ENCODE data around the gene MAEA.

The MAEA gene

DNA sequence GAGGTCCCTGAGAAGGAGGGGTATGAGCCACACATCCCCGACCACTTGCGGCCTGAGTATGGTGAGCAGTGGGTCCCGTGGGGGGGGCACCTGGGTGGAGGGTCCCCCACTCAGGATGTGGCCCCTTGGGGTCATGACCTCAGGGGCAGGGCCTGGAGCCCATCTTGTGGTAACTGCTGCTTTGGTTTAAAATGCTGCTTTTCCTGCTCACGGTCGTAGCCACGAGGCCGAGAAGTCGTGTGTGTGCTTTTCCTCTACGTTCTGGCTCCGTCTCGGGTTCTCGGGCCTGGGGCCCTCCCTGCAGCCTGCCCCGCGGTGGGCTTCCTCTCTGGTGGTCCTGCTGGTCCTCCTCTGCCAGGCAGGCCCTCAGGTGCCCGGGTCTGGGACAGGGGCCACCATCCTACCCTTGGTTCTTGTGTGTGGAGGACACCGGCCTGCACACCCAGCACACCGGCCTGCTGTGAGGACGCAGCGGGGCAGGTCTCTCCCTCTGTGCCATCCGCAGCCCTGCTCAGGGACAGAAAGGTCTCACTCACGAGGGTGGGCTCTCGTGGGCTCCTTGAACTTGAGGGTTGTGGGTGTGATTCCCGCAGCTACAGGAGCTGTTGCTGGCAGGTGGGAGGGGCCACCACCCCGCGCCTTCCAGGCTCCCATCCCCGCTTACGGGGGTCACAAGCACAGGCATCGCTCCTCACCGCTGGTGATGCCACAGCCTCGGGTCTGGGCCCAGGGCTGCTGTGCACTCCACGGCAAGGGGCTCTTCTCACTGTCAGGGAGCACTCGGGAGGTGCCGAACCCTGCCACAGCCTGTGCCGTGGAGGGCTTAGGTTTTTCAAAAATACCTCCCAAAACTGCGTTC, 76.9 kb downstream of the MAEA start:
- Histone ChIP-seq H3K79me1 (replicated peaks; ENCODE audit: low read length, poor library complexity, severe bottlenecking) (peaks cover 14% of the 10 kb centered on the region), H3K4me2 (ENCODE audit: low read length, poor library complexity, severe bottlenecking) (no peak overlapping the region), H3K27ac (ENCODE audit: low read length, poor library complexity, severe bottlenecking) (no peak overlapping the region), H3K9ac (ENCODE audit: low read length) (no peak overlapping the region), H3K9me3 (ENCODE audit: control insufficient read depth, low read length) (no peaks in the 10 kb centered on the region), H3K14ac (ENCODE audit: low read length in 2 of 2) (no peak overlapping the region), H3K4ac (ENCODE audit: low read depth in 1 of 2, low read length in 2 of 2) (no peak overlapping the region), H3K4me3 (ENCODE audit: insufficient read depth in 1 of 2, low read depth in 1 of 2, low read length in 2 of 2) (no peak overlapping the region), H2BK15ac (ENCODE audit: low read depth, poor library complexity, severe bottlenecking) (no peak overlapping the region), H3K18ac (ENCODE audit: low read depth in 1 of 2, low read length in 2 of 2) (no peak overlapping the region), H2BK120ac (ENCODE audit: low read depth, low read length) (no peak overlapping the region), H3K36me3 (ENCODE audit: control insufficient read depth in 1 of 2, insufficient read depth in 2 of 2, low read depth in 1 of 2, low read length in 2 of 2) (peaks cover 30 to 74% of the 10 kb centered on the region in 2 experiments), H4K8ac (ENCODE audit: low read length) (no peak overlapping the region), H4K91ac (ENCODE audit: low read length) (no peak overlapping the region), H2BK5ac (ENCODE audit: low read depth, low read length, poor library complexity, severe bottlenecking) (no peak overlapping the region), H3K23ac (ENCODE audit: low read length in 2 of 2) (no peak overlapping the region), H3K4me1 (ENCODE audit: control insufficient read depth, insufficient read depth, low read depth, low read length) (no peaks in the 10 kb centered on the region), H2AFZ (ENCODE audit: low read depth, low read length) (no peak overlapping the region), H3K27me3 (ENCODE audit: control insufficient read depth in 1 of 2, insufficient read depth in 1 of 2, low read length in 2 of 2) (no peaks in the 10 kb centered on the region), H2BK12ac (ENCODE audit: low read length in 2 of 2) (no peak overlapping the region), H2AK5ac (ENCODE audit: low read length, severe bottlenecking) (no peak overlapping the region)
- WGBS: 95% methylated on average over 35 of the region's 35 CpGs
- no peak for DNase-seq

DNA sequence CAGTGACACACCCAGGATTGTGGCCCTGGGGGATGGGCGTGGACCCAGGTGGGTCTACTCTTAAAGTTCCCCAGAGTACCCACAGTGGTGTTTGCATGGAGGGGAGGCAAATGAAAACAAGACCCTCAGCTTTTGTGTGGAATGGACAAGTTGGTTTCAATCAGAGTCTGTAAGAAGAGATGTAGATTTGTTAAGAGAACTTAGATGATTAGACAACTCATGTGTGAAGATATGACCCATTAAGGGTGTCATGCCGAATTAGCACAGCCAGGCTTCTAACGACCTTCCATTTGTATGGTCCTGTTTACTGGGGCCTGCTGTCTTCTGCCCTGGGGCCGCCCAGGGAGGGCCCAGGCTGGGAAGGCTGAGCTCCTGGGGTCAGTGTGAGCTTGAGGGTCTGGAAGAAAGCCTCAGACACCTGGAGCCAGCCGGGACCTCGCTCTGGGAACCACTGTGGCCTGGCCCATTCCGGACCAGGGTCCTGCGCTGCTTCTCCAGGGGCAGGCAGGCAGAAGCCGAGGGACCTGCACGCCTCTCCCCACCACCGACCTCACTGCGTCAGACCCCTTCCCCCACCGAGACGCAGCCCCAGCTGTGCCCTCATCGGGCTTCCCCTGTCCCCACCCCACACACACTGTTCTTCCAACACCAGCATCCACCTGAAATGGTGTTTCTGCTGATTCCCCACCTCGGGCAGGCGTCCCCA, 77.7 kb downstream of the MAEA start:
- H2BK120ac ChIP-seq (ENCODE audit: low read depth, low read length): no peak overlapping the region
- H3K4ac ChIP-seq (ENCODE audit: low read depth in 1 of 2, low read length in 2 of 2): no peak overlapping the region
- no peaks in the 10 kb centered on the region for H3K9me3 ChIP-seq (ENCODE audit: control insufficient read depth, low read length)
- no peaks in the 10 kb centered on the region for H3K27me3 ChIP-seq (ENCODE audit: control insufficient read depth in 1 of 2, insufficient read depth in 1 of 2, low read length in 2 of 2)
- H3K36me3 ChIP-seq (ENCODE audit: control insufficient read depth in 1 of 2, insufficient read depth in 2 of 2, low read depth in 1 of 2, low read length in 2 of 2): peaks cover 38 to 74% of the 10 kb centered on the region in 2 experiments
- H3K23ac ChIP-seq (ENCODE audit: low read length in 2 of 2): no peak overlapping the region
- H3K4me1 ChIP-seq (ENCODE audit: control insufficient read depth, insufficient read depth, low read depth, low read length): no peaks in the 10 kb centered on the region
- no peak overlapping the region for H2BK5ac ChIP-seq (ENCODE audit: low read depth, low read length, poor library complexity, severe bottlenecking)
- 96% methylated on average over 17 of the region's 17 CpGs for WGBS
- no peak overlapping the region for H3K4me2 ChIP-seq (ENCODE audit: low read length, poor library complexity, severe bottlenecking)
- no peak overlapping the region for H3K27ac ChIP-seq (ENCODE audit: low read length, poor library complexity, severe bottlenecking)
- H3K9ac ChIP-seq (ENCODE audit: low read length): no peak overlapping the region
- H3K14ac ChIP-seq (ENCODE audit: low read length in 2 of 2): no peak overlapping the region
- H3K79me1 ChIP-seq (replicated peaks; ENCODE audit: low read length, poor library complexity, severe bottlenecking): peaks cover 11% of the 10 kb centered on the region
- no peak overlapping the region for H2BK12ac ChIP-seq (ENCODE audit: low read length in 2 of 2)
- H4K8ac ChIP-seq (ENCODE audit: low read length): no peak overlapping the region
- no peak overlapping the region for H3K18ac ChIP-seq (ENCODE audit: low read depth in 1 of 2, low read length in 2 of 2)
- no peak overlapping the region for H2AFZ ChIP-seq (ENCODE audit: low read depth, low read length)
- no peak overlapping the region for H3K4me3 ChIP-seq (ENCODE audit: insufficient read depth in 1 of 2, low read depth in 1 of 2, low read length in 2 of 2)
- H4K91ac ChIP-seq (ENCODE audit: low read length): no peak overlapping the region
- no peak for DNase-seq
- no peak overlapping the region for H2AK5ac ChIP-seq (ENCODE audit: low read length, severe bottlenecking)
- H2BK15ac ChIP-seq (ENCODE audit: low read depth, poor library complexity, severe bottlenecking): no peak overlapping the region

DNA sequence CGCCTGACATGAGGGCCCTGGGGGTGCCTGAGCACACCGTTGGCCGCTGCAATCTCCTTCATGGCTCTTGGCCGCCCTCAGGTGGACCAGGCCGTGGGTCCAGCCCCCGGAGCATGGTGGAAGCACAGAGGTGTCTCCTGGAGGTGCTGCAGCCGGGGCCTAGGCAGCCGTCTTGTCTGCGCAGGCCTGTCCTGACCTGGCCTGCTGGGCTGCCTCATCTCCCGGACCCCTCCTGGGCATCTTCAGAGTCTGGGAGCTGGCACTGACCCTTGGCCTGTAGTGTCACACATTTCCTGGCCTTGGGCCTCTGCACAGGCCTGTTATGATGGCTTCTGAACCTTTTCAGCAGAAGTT, 78.2 kb downstream of the MAEA start:
- H3K23ac ChIP-seq (ENCODE audit: low read length in 2 of 2): no peak overlapping the region
- DNase-seq: no peak
- H2BK12ac ChIP-seq (ENCODE audit: low read length in 2 of 2): no peak overlapping the region
- H3K4me3 ChIP-seq (ENCODE audit: insufficient read depth in 1 of 2, low read depth in 1 of 2, low read length in 2 of 2): no peak overlapping the region
- no peak overlapping the region for H2BK5ac ChIP-seq (ENCODE audit: low read depth, low read length, poor library complexity, severe bottlenecking)
- no peak overlapping the region for H2AFZ ChIP-seq (ENCODE audit: low read depth, low read length)
- H3K27ac ChIP-seq (ENCODE audit: low read length, poor library complexity, severe bottlenecking): no peak overlapping the region
- H3K4ac ChIP-seq (ENCODE audit: low read depth in 1 of 2, low read length in 2 of 2): no peak overlapping the region
- WGBS: 90% methylated on average over 10 of the region's 10 CpGs
- H2AK5ac ChIP-seq (ENCODE audit: low read length, severe bottlenecking): no peak overlapping the region
- no peaks in the 10 kb centered on the region for H3K27me3 ChIP-seq (ENCODE audit: control insufficient read depth in 1 of 2, insufficient read depth in 1 of 2, low read length in 2 of 2)
- no peak overlapping the region for H3K9ac ChIP-seq (ENCODE audit: low read length)
- no peak overlapping the region for H4K91ac ChIP-seq (ENCODE audit: low read length)
- no peak overlapping the region for H3K18ac ChIP-seq (ENCODE audit: low read depth in 1 of 2, low read length in 2 of 2)
- no peak overlapping the region for H2BK15ac ChIP-seq (ENCODE audit: low read depth, poor library complexity, severe bottlenecking)
- H3K4me1 ChIP-seq (ENCODE audit: control insufficient read depth, insufficient read depth, low read depth, low read length): no peaks in the 10 kb centered on the region
- peaks cover 40 to 74% of the 10 kb centered on the region in 2 experiments for H3K36me3 ChIP-seq (ENCODE audit: control insufficient read depth in 1 of 2, insufficient read depth in 2 of 2, low read depth in 1 of 2, low read length in 2 of 2)
- no peak overlapping the region for H3K14ac ChIP-seq (ENCODE audit: low read length in 2 of 2)
- no peaks in the 10 kb centered on the region for H3K9me3 ChIP-seq (ENCODE audit: control insufficient read depth, low read length)
- no peak overlapping the region for H3K4me2 ChIP-seq (ENCODE audit: low read length, poor library complexity, severe bottlenecking)
- no peak overlapping the region for H2BK120ac ChIP-seq (ENCODE audit: low read depth, low read length)
- H4K8ac ChIP-seq (ENCODE audit: low read length): no peak overlapping the region
- peaks cover 7% of the 10 kb centered on the region for H3K79me1 ChIP-seq (replicated peaks; ENCODE audit: low read length, poor library complexity, severe bottlenecking)

DNA sequence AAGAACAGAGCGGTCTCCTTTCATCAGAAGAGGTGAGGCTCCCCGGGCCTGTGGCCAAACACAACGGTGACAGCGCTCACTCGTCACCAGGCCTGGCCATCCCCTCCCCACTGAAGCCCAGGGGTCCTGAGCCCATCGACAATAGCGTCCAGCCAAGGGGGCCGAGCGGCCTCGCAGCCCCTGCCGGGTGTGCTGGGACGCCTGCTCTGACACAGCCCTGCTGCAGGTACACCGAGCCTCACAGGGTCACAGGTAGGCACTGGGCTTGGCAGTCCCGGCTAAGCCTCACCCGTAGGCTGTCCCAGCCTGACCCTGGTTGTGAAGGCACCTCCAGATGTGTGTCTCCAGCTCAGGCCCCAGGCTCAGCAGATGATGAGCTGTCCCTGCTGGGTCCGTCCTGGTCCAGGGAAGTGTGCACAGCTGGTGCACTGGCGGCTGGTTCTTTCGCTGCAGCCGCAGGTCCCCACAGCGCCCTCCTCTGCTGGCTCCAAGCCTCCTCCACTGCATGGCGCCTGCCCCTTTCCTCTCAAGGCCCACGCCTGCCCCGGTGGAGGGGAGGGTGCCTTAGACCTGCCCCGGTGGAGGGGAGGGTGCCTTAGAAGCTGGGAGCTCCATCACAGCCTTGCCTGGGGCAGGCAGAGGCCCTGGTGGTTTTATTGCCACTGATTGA, 78.9 kb downstream of the MAEA start:
- Histone ChIP-seq H3K9ac (ENCODE audit: low read length) (no peak overlapping the region), H3K36me3 (ENCODE audit: control insufficient read depth in 1 of 2, insufficient read depth in 2 of 2, low read depth in 1 of 2, low read length in 2 of 2) (peaks cover 46 to 73% of the 10 kb centered on the region in 2 experiments), H3K14ac (ENCODE audit: low read length in 2 of 2) (no peak overlapping the region), H3K4me1 (ENCODE audit: control insufficient read depth, insufficient read depth, low read depth, low read length) (no peaks in the 10 kb centered on the region), H3K27ac (ENCODE audit: low read length, poor library complexity, severe bottlenecking) (no peak overlapping the region), H2BK120ac (ENCODE audit: low read depth, low read length) (no peak overlapping the region), H2BK5ac (ENCODE audit: low read depth, low read length, poor library complexity, severe bottlenecking) (no peak overlapping the region), H3K4ac (ENCODE audit: low read depth in 1 of 2, low read length in 2 of 2) (no peak overlapping the region), H2BK15ac (ENCODE audit: low read depth, poor library complexity, severe bottlenecking) (no peak overlapping the region), H4K8ac (ENCODE audit: low read length) (no peak overlapping the region), H3K79me1 (replicated peaks; ENCODE audit: low read length, poor library complexity, severe bottlenecking) (peaks cover 5% of the 10 kb centered on the region), H3K23ac (ENCODE audit: low read length in 2 of 2) (no peak overlapping the region), H2BK12ac (ENCODE audit: low read length in 2 of 2) (no peak overlapping the region), H3K9me3 (ENCODE audit: control insufficient read depth, low read length) (no peaks in the 10 kb centered on the region), H3K4me3 (ENCODE audit: insufficient read depth in 1 of 2, low read depth in 1 of 2, low read length in 2 of 2) (no peak overlapping the region), H3K18ac (ENCODE audit: low read depth in 1 of 2, low read length in 2 of 2) (no peak overlapping the region), H3K27me3 (ENCODE audit: control insufficient read depth in 1 of 2, insufficient read depth in 1 of 2, low read length in 2 of 2) (no peaks in the 10 kb centered on the region), H4K91ac (ENCODE audit: low read length) (no peak overlapping the region), H3K4me2 (ENCODE audit: low read length, poor library complexity, severe bottlenecking) (no peak overlapping the region), H2AK5ac (ENCODE audit: low read length, severe bottlenecking) (no peak overlapping the region), H2AFZ (ENCODE audit: low read depth, low read length) (no peak overlapping the region)
- WGBS: 91% methylated on average over 24 of the region's 24 CpGs
- DNase-seq: no peak

Measured in mesenchymal stem cell (in vitro differentiated cells and primary cell).